ENCODE data around the gene CHCHD5.

DNA sequence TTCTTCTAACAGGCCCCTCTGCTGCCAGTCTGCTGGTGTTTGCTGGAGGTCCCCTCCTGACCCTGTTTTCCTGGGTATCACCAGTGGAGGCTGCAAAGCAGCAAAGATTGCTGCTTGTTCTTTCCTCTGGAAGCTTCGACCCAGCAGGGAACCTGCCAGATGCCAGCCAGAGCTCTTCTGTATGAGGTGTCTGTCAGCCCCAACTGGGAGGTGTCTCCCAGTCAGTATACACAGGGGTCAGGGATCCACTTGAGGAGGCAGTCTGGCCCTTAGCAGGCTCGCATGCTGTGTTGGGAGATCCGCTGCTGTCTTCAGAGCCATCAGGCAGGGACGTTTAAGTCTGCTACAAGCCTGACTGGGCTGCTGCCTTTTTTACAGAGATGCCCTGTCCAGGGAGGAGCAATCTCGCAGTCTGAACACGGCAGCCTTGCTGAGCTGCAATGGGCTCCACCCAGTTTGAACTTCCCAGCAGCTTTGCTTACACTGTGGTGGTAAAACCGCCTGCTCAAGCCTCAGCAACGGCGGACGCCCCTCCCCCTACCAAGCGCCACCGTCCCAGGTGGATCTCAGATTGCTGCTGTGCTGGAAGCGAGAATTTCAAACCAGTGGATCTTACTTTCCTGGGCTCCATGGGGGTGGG lies 29.9 kb downstream of the CHCHD5 start:
- no peak for TF ChIP-seq POLR2AphosphoS5 (IDR thresholded peaks at IDR 0.05; ENCODE audit: low read depth, low read length)
- TF ChIP-seq POLR2A (IDR thresholded peaks at IDR 0.05; ENCODE audit: low read depth, low read length), result no peak
- TF ChIP-seq PAX5 (IDR thresholded peaks at IDR 0.05; ENCODE audit: insufficient read depth, low read length, severe bottlenecking), result no peak
- no peak for TF ChIP-seq TAF1 (IDR thresholded peaks at IDR 0.05; ENCODE audit: low read depth, low read length)
- no peak for TF ChIP-seq POU2F2 (IDR thresholded peaks at IDR 0.05; ENCODE audit: low read depth, low read length)
- TF ChIP-seq SPI1 (IDR thresholded peaks at IDR 0.05; ENCODE audit: low read depth, low read length), result no peak

Data from GM12891 (cell line).